HG03196 (cell line): ENCODE results near the gene CYP2S1.
"Not testable (repeated sequence)": the region's sequence is repeated elsewhere in the genome, so short reads cannot be mapped to it uniquely, and the experiment has no call there.

Experiments
- ATAC-seq: cut with Tn5 transposase; IDR thresholded peaks from one replicate; pipeline ENCODE4 v1.9.1; 2021; ENCODE audit not compliant: unreplicated experiment

The CYP2S1 gene

GRCh38 chr19:41225238-41226052, 32.4 kb downstream of the CYP2S1 start:
- no peak for ATAC-seq

GRCh38 chr19:41226053-41226873, 33.2 kb downstream of the CYP2S1 start:
- no peak for ATAC-seq

- ATAC-seq: no peak
Measured at GRCh38 chr19:41226874-41227390, 33.9 kb downstream of the CYP2S1 start.

GRCh38 chr19:41228486-41228885, 35.5 kb downstream of the CYP2S1 start:
- no peak for ATAC-seq

- ATAC-seq: not testable (repeated sequence)
Measured at GRCh38 chr19:41229338-41229737, 36.3 kb downstream of the CYP2S1 start.

GRCh38 chr19:41230067-41230857, 37.2 kb downstream of the CYP2S1 start:
- ATAC-seq: no peak

GRCh38 chr19:41232686-41233085, 39.7 kb downstream of the CYP2S1 start:
- no peak for ATAC-seq

- no peak for ATAC-seq
Measured at GRCh38 chr19:41233748-41234240, 40.8 kb downstream of the CYP2S1 start.

GRCh38 chr19:41234512-41235168, 41.6 kb downstream of the CYP2S1 start:
- no peak for ATAC-seq

- no peak for ATAC-seq
Measured at GRCh38 chr19:41235480-41235879, 42.5 kb downstream of the CYP2S1 start.

- ATAC-seq: no peak
Measured at GRCh38 chr19:41238244-41238643, 45.2 kb downstream of the CYP2S1 start.

- no peak for ATAC-seq
Measured at GRCh38 chr19:41239363-41239762, 46.3 kb downstream of the CYP2S1 start.

- no peak for ATAC-seq
Measured at GRCh38 chr19:41239961-41240574, 47.0 kb downstream of the CYP2S1 start.

- ATAC-seq: no peak
Measured at GRCh38 chr19:41241859-41242258, 48.8 kb downstream of the CYP2S1 start.

- ATAC-seq: no peak
Measured at GRCh38 chr19:41244117-41244516, 51.1 kb downstream of the CYP2S1 start.

- no peak for ATAC-seq
Measured at GRCh38 chr19:41245843-41246242, 52.8 kb downstream of the CYP2S1 start.

GRCh38 chr19:41248895-41249294, 55.9 kb downstream of the CYP2S1 start:
- ATAC-seq: no peak

GRCh38 chr19:41249707-41250423, 56.8 kb downstream of the CYP2S1 start:
- ATAC-seq: no peak

GRCh38 chr19:41253660-41254059, 60.6 kb downstream of the CYP2S1 start:
- no peak for ATAC-seq
